ENCODE results near the gene ADAM22. TPM values are rescaled to one million over a fixed set of nuclear protein-coding genes. Genes with fewer than 3 reads are reported as not detected.

Gene ADAM22
- total RNA-seq, 1 donor from 2014 or later = 1.9 TPM

- intact Hi-C loops (cut with micrococcal nuclease) = no loop called here
These were observed 108.8 kb downstream of the ADAM22 start for GRCh38 chr7:88042803-88043202.

GRCh38 chr7:88044069-88044468 lies 110.0 kb downstream of the ADAM22 start:
- no peaks in the 10 kb centered on the region for H3K9me3 ChIP-seq (replicated peaks)
- peaks cover 13% of the 10 kb centered on the region for H3K4me1 ChIP-seq
- no peak overlapping the region for H3K27ac ChIP-seq (replicated peaks)
- DNase-seq = no peak
- intact Hi-C loops (cut with micrococcal nuclease) = no loop called here
- no peaks in the 10 kb centered on the region for H3K36me3 ChIP-seq
- no peaks in the 10 kb centered on the region for H3K27me3 ChIP-seq (ENCODE audit: low read depth)
- TF ChIP-seq CTCF (IDR thresholded peaks at IDR 0.05; ENCODE audit: borderline replicate concordance) = no peak
- no peak overlapping the region for H3K4me3 ChIP-seq

More at GRCh38 chr7:88042803-88043202, 108.8 kb downstream of the ADAM22 start:
- DNase-seq = no peak
- H3K4me1 ChIP-seq = peaks cover 13% of the 10 kb centered on the region
- no peak overlapping the region for H3K27ac ChIP-seq (replicated peaks)
- H3K4me3 ChIP-seq = no peak overlapping the region
- no peaks in the 10 kb centered on the region for H3K36me3 ChIP-seq
- H3K9me3 ChIP-seq (replicated peaks) = no peaks in the 10 kb centered on the region
- no peak for TF ChIP-seq CTCF (IDR thresholded peaks at IDR 0.05; ENCODE audit: borderline replicate concordance)
- H3K27me3 ChIP-seq (ENCODE audit: low read depth) = no peaks in the 10 kb centered on the region

GRCh38 chr7:88046839-88047573 lies 113.0 kb downstream of the ADAM22 start:
- TF ChIP-seq CTCF (IDR thresholded peaks at IDR 0.05; ENCODE audit: borderline replicate concordance) = no peak
- Histone ChIP-seq H3K9me3 (replicated peaks) (no peaks in the 10 kb centered on the region), H3K27me3 (ENCODE audit: low read depth) (no peaks in the 10 kb centered on the region), H3K4me3 (no peak overlapping the region), H3K36me3 (no peaks in the 10 kb centered on the region), H3K27ac (replicated peaks) (peak overlapping the region; percentile 49), H3K4me1 (peaks cover 13% of the 10 kb centered on the region)
- DNase-seq = no peak
- intact Hi-C loops (cut with micrococcal nuclease) = no loop called here

- intact Hi-C loops (cut with micrococcal nuclease) = no loop called here
- DNase-seq = no peak
- no peaks in the 10 kb centered on the region for H3K4me1 ChIP-seq
- H3K27ac ChIP-seq (replicated peaks) = no peak overlapping the region
- TF ChIP-seq CTCF (IDR thresholded peaks at IDR 0.05; ENCODE audit: borderline replicate concordance) = no peak
- H3K4me3 ChIP-seq = no peak overlapping the region
- no peaks in the 10 kb centered on the region for H3K27me3 ChIP-seq (ENCODE audit: low read depth)
- no peaks in the 10 kb centered on the region for H3K9me3 ChIP-seq (replicated peaks)
- no peaks in the 10 kb centered on the region for H3K36me3 ChIP-seq
These were observed 123.6 kb downstream of the ADAM22 start for GRCh38 chr7:88057655-88058054.

GRCh38 chr7:88062238-88062637 lies 128.2 kb downstream of the ADAM22 start:
- intact Hi-C loops (cut with micrococcal nuclease) = no loop called here
- no peak for TF ChIP-seq CTCF (IDR thresholded peaks at IDR 0.05; ENCODE audit: borderline replicate concordance)
- Histone ChIP-seq H3K27me3 (ENCODE audit: low read depth) (no peaks in the 10 kb centered on the region), H3K9me3 (replicated peaks) (no peaks in the 10 kb centered on the region), H3K4me1 (no peaks in the 10 kb centered on the region), H3K36me3 (no peaks in the 10 kb centered on the region), H3K27ac (replicated peaks) (no peak overlapping the region), H3K4me3 (no peak overlapping the region)
- DNase-seq = no peak

Data from left ventricle myocardium inferior (tissue), 1 donor.